Lung (tissue), 12 donors: ENCODE results near the gene KISS1R. TPM values are rescaled to one million over a fixed set of nuclear protein-coding genes. Genes with fewer than 3 reads are reported as not detected.

Experiments used
- ATAC-seq: fragments of 200-7000 bp; cut with Tn5 transposase; one replicate; pipeline ENCODE4 v1.9.1; 2020; ENCODE audit warnings: moderate number of reproducible peaks; ENCODE audit not compliant: insufficient read depth, low FRiP score
- DNase-seq, 3 donors: peaks; one replicate each; pipeline ENCODE4 v3.0.0-alpha.2; 2013 to 2017
- H3K27ac ChIP-seq, 2 donors: one replicate each; pipeline ENCODE4 v1.5.1; 2013; ENCODE audit warnings: mild to moderate bottlenecking in 2 of 2, moderate library complexity in 2 of 2, control low read depth in 1 of 2, inconsistent platforms in 1 of 2, low read depth in 1 of 2, low read length in 1 of 2
- H3K27me3 ChIP-seq, 3 donors: one replicate each; pipeline ENCODE4 v1.5.1; 2013; ENCODE audit warnings: low read length in 2 of 3; ENCODE audit not compliant: control insufficient read depth in 3 of 3, insufficient read depth in 3 of 3
- H3K36me3 ChIP-seq, 4 donors: one replicate each; pipeline ENCODE4 v1.5.1; 2013; ENCODE audit warnings: low read length in 4 of 4, mild to moderate bottlenecking in 1 of 4, moderate library complexity in 1 of 4; ENCODE audit not compliant: control insufficient read depth in 4 of 4, insufficient read depth in 4 of 4
- H3K4me1 ChIP-seq, 5 donors: one replicate each; pipeline ENCODE4 v1.5.1; 2013; ENCODE audit warnings: low read length in 5 of 5, mild to moderate bottlenecking in 2 of 5, moderate library complexity in 1 of 5; ENCODE audit not compliant: control insufficient read depth in 5 of 5, insufficient read depth in 5 of 5
- H3K4me3 ChIP-seq: one replicate; pipeline ENCODE4 v1.5.1; 2013; ENCODE audit warnings: mild to moderate bottlenecking, control low read depth, moderate library complexity
- H3K9ac ChIP-seq, 2 donors: one replicate each; pipeline ENCODE4 v1.5.1; 2013; ENCODE audit warnings: low read length in 2 of 2, control low read depth in 1 of 2; ENCODE audit not compliant: insufficient read depth in 1 of 2
- H3K9me3 ChIP-seq, 4 donors: one replicate each; pipeline ENCODE4 v1.5.1; 2013; ENCODE audit warnings: low read length in 3 of 4, mild to moderate bottlenecking in 1 of 4, moderate library complexity in 1 of 4; ENCODE audit not compliant: control insufficient read depth in 4 of 4, insufficient read depth in 3 of 4
- CTCF ChIP-seq: IDR thresholded peaks from 2 replicates; pipeline ENCODE4 v1.5.1; 2012; ENCODE audit warnings: mild to moderate bottlenecking; ENCODE audit errors: control extremely low read depth, extremely low read depth
- WGBS, 2 donors: extraction: QIAGEN DNeasy Blood & Tissue Kit; methylation state at CpG; one replicate each; pipeline ENCODE4 v1.1.7; 2013; 5-methylcytosine and 5-hydroxymethylcytosine counted together
- polyA plus RNA-seq, 2 donors: library from polyadenylated mRNA; stranded (reverse); fragments of 200-250 nt; gene quantifications; one replicate each; pipeline ENCODE4 v1.2.1, GENCODE V29; 2013
- total RNA-seq, 2 donors: library from RNA; depleted of rRNA in 1 of 2; stranded (reverse); fragments of >200 nt in 1 of 2; gene quantifications; one replicate each; pipeline ENCODE4 v1.2.1, GENCODE V29; 2014 to 2021
- donor health status: control.
- donor health status: control.
- donor health status: Bipolar disorder and iron deficiency.
- donor health status: healthy.
- donor health status: DM: yes; HTN: yes; CAD: no.

The KISS1R gene
- total and polyA plus RNA-seq, 4 donors, result 0.13 to 0.21 TPM; not detected in 2

GRCh38 chr19:869245-870177 is 47.6 kb upstream of the KISS1R start:
- 75 to 78% methylated on average over 29 of the region's 29 CpGs for WGBS, 2 donors
- DNase-seq (peak; percentile 82 to 91 (median 89)), ATAC-seq (peak; percentile 36)
- H3K4me1 ChIP-seq, result peaks cover 0 to 20% (median 12%) of the 10 kb centered on the region in 5 donors
- peak overlapping the region in 1 of 2 donors; percentile 55 for H3K9ac ChIP-seq
- no peaks in the 10 kb centered on the region for H3K9me3 ChIP-seq
- H3K36me3 ChIP-seq, result peaks cover 0 to 41% (median 16%) of the 10 kb centered on the region in 4 donors
- H3K27me3 ChIP-seq, result no peaks in the 10 kb centered on the region
- no peak for TF ChIP-seq CTCF
- peak overlapping the region in 1 of 2 donors; percentile 68 for H3K27ac ChIP-seq
- H3K4me3 ChIP-seq, result no peak overlapping the region

- peaks cover 0 to 20% (median 12%) of the 10 kb centered on the region in 5 donors for H3K4me1 ChIP-seq
- H3K36me3 ChIP-seq, result peaks cover 0 to 48% (median 17%) of the 10 kb centered on the region in 4 donors
- TF ChIP-seq CTCF, result no peak
- H3K9ac ChIP-seq, result no peak overlapping the region
- no peak overlapping the region for H3K4me3 ChIP-seq
- 91 to 96% methylated on average over 8 of the region's 8 CpGs for WGBS, 2 donors
- ATAC-seq (no peak), DNase-seq (no peak)
- H3K27ac ChIP-seq, result peak overlapping the region in 1 of 2 donors; percentile 42
- H3K27me3 ChIP-seq, result no peaks in the 10 kb centered on the region
- H3K9me3 ChIP-seq, result no peaks in the 10 kb centered on the region
Observed at GRCh38 chr19:870314-870713, 46.8 kb upstream of the KISS1R start.

- Histone ChIP-seq H3K27me3 (no peaks in the 10 kb centered on the region), H3K36me3 (peaks cover 0 to 55% (median 20%) of the 10 kb centered on the region in 4 donors), H3K4me1 (peaks cover 0 to 20% (median 12%) of the 10 kb centered on the region in 5 donors), H3K9ac (no peak overlapping the region), H3K9me3 (no peaks in the 10 kb centered on the region), H3K4me3 (no peak overlapping the region), H3K27ac (no peak overlapping the region)
- no peak for TF ChIP-seq CTCF
- DNase-seq (peak; percentile 80 to 90 (median 88)), ATAC-seq (no peak)
- WGBS, 2 donors, result 79 to 85% methylated on average over 24 to 28 of the region's 28 CpGs
Observed at GRCh38 chr19:870963-871401, 46.2 kb upstream of the KISS1R start.
